NCI-H774 (cell line): ENCODE data around the gene DHPS.
"Not testable (repeated sequence)": the region's sequence is repeated elsewhere in the genome, so short reads cannot be mapped to it uniquely, and the experiment has no call there.

ENCODE experiments used
- DNase-seq: peaks from one replicate; lab custom pipeline; 2025; lab: John Stamatoyannopoulos, UW

Gene DHPS

DNA sequence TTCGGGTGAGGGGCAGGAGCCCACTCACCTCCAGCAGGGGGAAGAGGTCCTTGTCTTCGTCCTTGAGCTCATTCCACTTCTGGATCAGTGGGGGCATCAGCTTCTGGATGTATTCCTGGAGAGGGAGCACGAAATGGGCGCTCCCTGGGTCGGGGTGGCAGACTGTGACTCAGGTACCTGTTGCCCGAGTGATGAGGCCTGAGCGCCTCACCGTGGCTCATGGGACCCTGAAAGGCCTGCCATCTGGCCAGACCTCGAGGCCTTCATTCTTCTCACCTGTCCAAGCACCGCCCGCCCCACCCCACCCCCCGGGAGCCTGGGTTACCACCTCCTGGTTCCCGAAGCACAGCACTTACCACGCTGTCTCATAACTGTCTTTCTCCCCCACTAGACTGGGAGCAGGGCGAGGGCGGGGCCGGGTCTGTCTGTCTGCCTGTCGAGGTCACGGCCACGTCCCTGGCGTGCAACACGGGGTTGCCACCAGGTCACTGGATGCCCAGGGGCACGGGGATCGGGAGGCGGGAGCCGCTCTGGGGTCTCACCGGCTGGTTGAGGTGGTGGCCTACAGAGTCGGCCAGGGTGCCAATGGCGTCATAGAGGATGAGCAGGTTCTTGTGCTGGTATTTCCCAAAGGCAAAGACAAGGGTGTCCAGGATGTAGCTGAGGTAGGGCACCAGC, 24.1 kb upstream of the DHPS start:
- DNase-seq = no peak

DNA sequence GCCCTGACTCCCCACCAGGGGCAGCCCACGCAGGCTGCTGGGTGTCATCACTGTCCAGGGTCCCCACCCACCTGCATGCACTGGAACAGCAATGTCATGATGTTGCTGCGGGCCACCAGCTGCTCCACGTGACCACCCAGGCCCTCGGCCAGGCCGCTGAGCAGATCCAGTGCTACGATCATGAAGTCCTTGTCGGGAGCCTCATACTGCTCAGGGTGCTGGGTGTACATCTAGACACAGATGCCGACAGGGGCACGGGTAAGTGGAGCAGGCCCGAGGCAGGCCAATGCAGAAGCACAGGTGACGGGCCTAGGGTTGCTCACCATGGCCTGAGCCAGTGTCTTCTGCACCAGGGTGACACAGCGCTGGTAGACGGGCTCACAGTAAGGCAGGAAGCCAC, 23.5 kb upstream of the DHPS start:
- no peak for DNase-seq

DNA sequence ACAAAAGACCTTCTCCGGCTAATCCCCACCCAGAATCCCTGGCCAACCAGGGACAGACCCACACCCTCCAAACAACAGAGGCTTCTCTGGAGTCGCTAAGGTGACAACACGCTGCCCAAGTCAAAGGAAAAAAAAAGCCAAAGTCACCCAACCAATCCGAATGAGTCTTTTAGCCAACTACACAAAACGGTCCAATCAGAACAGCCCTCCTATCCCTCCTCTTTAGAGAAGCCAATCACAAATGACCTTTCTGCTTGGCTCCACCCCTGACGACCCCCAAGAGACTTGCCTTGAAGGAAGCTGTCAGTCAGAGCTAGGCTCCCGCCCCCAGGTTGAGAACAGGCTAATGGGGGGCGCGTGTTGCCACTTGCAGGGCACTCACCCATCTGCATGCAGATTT, 21.4 kb upstream of the DHPS start:
- DNase-seq = no peak

DNA sequence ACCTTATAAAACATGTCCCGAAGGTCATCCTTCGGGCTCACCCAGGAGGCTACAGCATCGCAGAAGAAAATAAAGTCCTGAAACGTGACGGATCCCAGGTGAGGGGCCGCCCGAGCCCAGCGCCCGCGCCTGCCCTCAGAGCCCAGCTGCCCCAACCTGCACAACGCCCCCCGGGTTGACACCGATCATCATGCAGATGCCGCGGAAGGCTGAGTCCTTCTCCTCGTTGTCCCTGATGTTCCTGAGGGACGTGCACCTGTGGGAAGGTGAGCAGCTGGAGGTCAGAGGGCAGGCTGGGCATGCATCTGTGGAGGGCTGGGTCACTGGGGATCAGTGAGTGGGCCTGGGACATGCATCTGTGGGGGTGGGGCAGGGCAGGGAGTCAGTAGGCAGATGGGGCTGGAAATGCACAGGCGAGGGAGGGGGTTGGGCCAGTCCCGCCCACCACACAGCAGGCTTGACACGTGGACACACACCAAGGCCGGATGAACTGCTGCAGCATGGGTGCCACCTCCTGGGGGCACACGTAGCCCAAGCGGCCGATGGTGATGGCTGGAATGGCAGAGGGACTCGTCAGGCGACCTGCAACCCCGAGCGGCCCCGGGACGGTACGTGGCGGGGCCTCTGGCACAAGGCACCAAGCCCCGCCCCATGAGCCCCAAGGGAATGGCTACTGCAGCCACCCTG, 20.1 kb upstream of the DHPS start:
- DNase-seq = no peak

DNA sequence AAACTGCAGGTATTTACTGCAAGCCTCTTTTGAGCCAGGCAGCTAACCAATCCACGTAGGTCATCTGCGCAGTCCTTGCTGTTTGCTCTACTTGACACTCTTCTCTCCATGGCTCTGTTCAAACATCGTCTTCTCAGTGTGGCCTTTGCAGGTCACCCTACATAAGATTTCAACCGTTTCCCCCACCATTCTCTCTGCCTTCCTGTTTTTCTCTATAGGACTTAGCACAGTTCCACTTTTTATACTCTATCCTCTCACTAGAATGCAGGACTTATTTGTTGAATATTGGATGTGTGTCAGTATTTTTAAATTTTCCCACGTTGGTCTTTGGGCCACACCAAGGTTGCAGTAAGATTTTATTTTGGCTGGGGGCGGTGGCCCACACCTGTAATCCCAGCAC, 16.5 kb upstream of the DHPS start:
- no peak for DNase-seq

DNA sequence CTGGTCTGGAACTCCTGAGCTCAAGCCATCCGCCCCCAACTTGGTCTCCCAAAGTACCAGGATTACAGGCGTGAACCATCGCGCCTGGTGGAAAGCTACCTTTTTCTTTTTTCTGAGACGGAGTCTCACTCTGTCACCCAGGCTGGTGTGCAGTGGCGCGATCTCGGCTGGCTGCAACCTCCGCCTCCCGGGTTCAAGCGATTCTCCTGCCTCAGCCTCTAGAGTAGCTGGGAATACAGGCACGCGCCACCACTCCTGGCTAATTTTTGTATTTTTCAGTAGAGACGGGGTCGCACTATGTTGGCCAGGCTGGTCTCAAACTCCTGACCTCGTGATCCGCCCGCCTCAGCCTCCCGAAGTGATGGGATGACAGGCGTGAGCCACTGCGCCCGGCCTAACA, 15.7 kb upstream of the DHPS start:
- not testable (repeated sequence) for DNase-seq

DNA sequence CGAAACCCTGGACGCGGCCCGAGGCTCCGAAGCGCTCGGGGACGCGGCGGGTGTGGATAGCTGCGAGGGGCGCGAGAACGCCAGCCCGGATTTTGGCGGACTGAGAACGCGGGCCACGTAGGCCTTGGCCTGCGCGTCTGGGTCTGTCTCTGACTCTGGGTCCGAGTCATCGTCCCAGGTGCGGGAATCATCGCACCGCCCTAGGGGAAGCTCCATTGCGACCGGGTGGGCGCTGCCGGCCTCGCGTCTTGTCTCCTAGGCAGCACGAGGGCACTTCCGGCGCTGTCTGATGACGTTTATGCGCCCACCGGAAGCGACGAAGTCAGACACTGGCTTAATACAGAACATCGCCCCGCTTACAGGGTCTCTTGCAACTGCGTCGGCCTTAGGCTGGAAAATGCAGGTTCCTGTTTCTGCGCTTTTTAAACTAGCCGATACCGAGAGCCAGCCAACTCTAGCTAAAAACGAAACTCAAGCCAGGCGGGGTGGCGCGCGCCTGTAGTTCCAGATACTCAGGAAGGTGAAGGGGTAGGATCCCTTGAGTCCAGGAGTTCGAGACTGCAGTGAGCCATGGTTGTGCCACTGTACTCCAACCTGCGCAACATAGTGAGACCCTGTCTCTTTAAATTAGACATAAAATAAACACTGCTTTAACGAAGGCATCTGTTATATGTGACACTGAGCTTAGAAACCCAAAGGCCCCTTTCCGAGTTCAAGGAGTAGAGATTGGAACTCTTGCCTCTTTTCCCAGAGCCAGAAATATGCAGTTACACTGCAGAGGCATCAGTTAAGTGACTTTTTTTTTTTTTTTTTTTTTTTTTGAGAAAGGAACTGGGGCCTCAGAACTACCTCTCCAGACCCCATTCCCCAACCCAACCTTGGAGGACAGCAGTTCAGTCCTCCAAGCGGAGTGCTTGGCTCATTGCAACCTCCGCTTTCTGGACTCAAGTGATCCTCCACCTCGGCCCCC, 15.0 kb upstream of the DHPS start, which contains the start of gene FBXW9:
Gene FBXW9 (minus strand): TSS at position 266 of the 970 bp plus-strand sequence. CDS start 50 bp downstream, at position 216.
- DNase-seq = peak; percentile 85

DNA sequence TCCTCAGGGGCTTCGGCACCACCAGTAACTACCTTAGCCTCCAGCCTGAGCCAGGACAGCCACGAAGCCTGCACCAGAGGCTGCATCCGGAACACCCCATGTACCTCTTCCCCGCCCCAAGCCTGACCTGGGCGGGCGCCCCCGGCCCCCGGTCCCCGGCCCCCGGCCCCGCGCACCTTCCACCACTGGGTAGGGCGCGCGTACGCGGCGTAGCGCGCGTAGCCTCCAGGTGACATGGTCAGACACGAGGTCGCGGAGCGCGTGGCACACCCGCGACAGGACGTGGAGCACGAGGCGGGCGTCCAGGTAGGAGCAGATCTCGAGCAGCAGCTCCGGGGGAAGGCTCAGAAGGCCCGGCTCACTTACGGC, 14.3 kb upstream of the DHPS start:
- no peak for DNase-seq

DNA sequence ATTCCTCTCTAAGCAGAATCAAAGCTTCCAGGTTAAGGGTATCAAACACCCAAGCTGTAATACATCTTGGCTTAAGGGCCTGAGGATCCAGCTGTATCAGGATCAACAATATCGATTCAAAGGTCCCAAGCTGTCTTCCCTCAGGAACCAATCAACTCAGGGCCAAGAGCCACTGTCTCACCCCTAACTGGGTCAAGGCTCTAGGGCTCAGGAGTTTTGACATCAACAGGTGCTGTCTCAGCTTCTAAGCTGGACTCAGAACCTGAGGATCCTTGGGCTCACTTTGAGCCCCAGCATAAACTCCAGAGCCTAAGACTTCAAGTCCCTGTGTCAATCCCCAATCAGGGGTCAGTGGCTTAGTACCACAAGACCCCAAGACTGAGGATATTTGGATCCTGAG, 13.8 kb upstream of the DHPS start:
- no peak for DNase-seq

DNA sequence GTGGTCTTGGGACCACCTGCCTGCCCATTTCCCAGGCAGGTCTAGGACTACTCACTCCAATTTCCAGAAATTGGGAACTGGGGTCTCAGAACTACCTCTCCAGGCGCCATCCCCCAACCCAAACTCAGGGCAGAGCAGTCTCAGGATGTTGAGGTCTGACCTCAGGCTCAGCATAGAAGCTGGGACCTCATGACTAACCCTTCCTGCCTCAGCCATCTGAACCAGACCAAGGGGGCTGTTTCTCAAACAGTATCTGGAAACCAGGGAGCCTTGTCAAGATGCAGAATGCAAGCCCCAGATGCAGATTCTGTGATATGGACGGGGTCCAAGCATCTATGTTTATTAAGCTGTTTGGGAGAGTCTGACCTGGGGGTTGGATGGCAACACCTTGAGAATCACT, 13.4 kb upstream of the DHPS start:
- no peak for DNase-seq

DNA sequence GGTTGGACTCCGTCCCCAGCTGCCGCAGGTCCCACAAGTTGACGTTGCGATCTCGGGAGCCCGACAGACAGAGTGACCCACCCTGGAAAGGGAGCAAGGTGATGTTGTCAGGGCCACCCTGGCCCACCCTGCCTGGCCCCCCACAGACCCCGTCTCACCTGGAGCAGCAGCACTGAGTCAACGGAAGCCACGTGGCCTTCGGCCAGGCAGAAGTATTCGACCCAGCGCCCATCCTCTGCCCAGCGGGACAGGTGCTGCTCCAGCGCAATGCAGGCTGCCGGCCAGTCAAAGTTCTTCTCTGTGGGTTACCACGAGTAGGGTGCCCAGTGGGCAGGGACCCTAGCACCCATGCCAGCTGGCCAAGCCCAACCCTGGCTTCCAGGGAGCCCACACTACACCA, 13.0 kb upstream of the DHPS start:
- DNase-seq = no peak

DNA sequence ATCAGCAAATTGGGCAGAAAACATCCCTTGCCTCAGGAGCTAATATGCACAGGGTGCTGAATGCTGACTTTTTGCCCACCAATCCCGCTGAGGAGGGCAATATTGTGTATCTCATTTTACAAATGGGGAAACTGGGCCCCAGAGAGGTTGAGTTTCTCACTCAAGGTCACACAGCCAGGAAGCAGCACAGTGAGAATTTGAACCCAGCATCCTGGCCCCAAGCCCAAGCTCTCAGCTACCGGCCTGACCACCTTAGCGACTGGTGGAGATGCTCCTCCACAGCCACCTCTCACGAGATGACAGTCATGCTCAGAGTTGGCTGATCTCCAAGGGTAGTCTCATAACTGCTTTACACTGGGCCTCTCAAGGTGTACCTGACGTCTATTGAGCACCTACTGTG, 11.3 kb upstream of the DHPS start:
- DNase-seq = no peak

DNA sequence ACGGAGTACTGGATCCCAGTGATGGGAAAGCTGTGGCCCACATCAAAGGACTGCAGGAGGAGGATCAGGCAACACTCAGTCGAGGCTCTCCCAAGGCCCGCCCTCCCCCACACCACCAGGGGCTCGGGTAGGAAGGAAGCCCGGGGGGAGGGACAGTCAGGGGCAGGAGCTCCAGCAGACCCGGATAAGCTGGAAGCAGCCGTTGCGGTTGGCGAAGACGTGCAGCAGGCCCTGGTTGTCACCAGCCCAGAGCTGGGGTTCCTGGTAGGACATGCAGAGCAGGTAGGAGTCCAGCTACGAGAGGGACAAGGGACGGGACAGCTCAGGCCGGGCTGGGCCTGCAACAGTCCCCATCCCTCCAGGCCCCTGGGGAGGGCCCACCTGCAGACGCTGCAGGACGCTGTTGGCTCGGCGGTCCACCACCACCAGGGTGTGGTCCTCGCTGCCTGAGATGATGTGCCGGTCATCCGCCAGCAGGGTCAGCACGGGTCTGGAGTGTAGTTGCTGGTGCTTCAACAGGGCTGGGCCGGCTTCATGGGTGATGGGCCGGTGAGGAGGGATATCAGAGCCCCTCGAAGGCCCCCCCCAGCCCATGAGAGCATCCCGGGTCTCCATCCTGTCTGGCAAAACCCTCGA, 8.0 kb upstream of the DHPS start:
- no peak for DNase-seq

DNA sequence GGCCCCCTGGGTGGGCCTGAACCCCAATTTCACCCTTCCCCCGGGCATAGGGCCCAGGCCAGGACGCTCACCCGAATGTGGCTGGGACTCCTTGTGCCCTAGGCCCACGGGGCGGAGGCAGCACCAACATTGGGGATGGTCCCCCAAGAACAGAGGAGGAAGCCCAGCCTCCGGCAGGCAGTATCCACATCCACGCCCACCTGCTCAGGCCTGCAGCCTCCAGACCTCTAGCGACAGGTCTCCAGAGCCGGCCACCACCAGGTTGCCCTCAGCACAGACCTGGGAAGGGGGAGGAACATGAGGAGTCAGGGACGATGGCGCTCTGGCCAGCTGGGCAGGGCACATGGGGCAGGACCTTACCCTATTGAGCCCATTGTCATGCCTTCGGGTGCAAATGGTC, 7.3 kb upstream of the DHPS start:
- DNase-seq = no peak

DNA sequence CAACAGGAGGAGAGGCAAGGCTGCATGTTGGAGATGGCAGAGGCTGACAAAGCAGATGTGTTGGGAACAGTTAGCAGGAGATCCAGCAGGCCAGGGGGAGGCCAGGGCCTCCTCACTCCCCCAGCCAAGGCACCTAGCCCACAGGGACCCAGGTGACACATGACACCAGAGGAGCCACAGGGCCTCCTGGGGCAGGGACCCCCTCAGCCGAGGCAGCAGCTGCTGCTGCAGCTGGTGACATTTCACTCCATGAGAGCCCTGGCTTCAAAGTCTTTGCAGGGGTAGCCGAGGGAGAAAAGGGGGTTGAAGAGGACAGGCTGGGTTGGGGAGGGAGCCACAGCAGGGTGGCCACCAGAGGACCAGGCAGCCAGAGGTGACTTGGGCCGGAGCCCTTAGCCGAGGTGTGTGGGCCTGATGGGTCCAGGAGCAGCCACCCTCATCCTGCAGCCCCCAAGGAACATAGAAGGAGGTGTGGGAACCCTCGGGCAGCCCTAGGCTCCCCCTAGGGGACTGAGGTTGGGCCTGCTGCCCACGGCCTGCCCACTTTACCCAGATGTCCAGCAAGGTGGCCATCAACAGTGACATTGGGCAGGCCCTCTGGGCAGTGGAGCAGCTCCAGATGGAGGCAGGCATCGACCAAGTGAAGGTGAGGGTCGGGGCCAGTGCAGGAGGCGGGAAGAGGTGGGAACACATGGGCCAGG, 6.0 kb upstream of the DHPS start, which contains the start of gene GNG14:
Gene GNG14 (plus strand): TSS at position 503 of the 701 bp plus-strand sequence. CDS start 51 bp downstream, at position 554.
- no peak for DNase-seq

DNA sequence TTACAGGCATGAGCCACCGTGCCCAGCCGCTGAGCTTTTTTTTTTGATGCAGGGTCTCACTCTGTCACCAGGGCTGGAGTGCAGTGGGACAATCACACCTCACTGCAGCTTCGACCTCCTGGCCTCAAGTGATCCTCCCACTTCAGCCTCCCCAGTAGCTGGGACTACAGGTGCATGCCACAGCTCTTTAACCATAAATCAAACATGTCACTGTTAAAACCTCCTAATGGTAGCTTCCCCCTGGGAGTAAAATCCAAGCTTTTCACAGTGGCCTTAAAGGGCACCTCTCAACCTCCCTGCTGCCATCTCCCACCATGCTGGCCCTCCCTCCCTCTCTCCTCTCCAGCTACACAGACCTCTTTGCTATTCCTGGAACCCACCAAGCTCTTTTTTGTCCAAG, 4.2 kb upstream of the DHPS start:
- DNase-seq = no peak

DNA sequence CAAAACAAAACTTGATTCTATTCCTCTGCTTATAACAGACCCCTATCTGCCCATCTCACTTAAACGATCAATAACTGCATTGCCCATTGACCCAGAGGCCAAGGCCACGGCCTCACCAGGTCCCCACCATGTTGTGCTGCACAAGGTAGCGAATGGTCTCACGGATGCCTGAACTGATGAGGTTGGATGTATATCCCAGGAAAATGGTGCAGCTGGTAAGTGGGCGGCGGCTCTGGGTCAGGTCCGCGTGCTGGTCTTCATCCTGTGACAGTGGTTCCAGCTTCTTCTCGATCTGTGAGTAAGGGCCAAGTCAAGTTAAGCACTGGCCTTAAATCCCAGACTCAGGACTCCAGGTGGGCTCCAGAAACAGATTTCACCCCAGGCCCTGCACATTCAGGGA, 1.6 kb downstream of the DHPS start:
- no peak for DNase-seq

DNA sequence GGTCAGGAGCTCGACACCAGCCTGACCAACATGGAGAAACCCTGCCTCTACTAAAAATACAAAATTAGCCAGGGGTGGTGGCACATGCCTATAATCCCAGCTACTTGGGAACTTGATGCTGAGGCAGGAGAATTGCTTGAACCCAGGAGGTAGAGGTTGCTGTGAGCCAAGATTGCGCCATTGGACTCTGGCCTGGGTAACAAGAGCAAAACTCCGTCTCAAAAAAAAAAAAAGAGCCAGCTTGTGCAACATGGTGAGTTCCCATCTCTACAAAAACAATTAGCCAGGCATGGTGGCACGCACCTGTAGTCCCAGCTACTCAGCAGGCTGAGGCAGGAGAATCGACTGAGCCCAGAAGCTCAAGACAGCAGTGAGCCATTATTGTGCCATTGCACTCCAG, 3.6 kb downstream of the DHPS start:
- DNase-seq = not testable (repeated sequence)

DNA sequence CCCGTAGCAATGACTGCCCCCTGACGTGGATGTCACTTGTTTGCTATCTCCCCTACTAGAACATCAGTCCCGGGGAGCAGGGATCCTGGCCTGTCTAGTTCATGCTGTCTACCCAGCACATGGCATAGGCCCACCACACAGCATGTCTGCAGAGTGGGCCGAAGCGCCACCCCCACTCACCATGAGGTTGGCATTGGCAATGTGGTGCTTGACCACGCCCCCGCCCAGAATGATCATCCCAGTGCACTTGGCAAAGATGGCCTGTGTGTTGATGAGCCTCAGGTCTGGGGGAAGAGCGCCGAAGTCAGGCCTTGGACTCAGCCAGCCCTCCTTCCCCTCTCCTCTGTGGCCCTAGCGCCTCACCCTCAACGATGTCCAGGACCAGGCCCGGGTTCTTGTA, 4.8 kb downstream of the DHPS start:
- no peak for DNase-seq

DNA sequence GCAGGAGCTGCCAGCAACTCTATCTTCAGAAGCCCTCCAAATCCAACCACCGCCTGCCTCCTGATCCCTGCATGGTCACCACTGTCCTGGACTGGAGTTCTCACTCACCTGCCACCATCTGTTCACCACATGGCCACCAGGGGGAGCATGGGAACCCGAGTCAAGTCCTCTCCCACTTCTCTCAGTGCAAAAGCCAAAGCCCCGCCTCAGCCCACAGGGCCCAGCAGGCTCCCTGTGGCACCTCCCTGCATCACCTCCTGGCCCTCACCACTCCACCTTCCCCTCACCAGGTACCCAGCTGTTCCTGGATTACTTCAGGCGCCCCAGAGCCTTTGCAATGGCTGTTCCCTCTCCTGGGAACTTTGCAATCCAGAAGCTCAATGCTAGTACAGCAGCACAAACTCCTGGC, 5.3 kb downstream of the DHPS start:
- DNase-seq = peak; percentile 66

DNA sequence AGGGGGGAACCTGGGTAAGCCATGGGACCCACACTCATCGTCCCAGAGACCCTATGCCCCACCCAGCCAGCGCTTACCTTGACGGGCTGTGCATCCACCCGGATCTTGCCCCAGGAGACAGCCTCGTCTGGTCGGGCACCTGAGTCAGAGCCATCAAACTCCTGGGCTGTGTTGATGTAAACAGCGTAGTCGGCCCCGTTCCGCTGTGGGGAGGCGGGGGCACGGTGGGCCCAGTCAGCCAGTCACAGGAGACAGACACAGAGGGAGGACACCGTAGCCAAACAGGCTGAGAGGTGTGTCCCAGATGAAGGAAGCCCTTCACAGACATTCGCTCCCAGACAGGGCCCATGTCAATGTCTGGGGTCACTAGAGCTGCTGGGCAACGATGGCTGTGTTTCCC, 5.7 kb downstream of the DHPS start:
- no peak for DNase-seq

DNA sequence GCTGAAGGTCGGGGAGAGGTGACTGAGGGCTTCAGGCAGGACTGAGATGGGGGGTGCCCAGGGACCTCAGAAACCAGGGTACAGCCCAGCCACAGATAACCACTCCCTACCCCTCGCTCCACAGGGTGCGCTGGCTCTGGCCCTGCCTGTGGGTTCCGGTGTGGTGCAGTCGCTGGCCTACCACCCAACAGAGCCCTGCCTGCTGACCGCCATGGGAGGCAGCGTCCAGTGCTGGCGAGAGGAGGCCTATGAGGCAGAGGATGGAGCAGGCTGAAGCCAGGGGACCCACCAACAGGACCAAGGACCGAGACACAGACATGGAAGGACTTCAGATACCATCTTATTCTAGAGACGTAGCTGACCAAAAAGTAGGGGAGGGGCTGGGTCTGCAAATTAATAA, 6.3 kb downstream of the DHPS start:
- no peak for DNase-seq
